B cell (primary cell): ENCODE data around the gene LCN15.

Experiments used
- EZH2 ChIP-seq: IDR thresholded peaks from 2 replicates; pipeline ENCODE4 v1.6.1; 2012; ENCODE audit warnings: borderline replicate concordance, low read depth, mild to moderate bottlenecking, moderate library complexity, low read length; ENCODE audit not compliant: insufficient read depth, poor library complexity, severe bottlenecking
- TF ChIP-seq, protein P1 (sequence below): fragments of 200-600 bp; IDR thresholded peaks from one replicate; pipeline ENCODE4 v1.8.0; 2022; ENCODE audit warnings: antibody characterized with exemption, mild to moderate bottlenecking

DNA sequence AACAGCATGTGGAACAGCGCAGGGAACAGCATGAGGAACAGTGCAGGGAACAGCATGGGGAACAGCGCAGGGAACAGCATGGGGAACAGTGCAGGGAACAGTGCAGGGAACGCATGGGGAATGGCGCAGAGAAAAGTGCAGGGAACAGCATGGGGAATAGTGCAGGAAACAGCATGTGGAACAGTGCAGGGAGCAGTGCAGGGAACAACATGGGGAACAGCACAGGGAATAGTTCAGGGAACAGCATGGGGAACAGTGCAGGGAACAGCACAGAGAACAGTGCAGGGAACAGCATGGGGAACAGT, 8.2 kb downstream of the LCN15 start:
- TF ChIP-seq, protein P1, sequence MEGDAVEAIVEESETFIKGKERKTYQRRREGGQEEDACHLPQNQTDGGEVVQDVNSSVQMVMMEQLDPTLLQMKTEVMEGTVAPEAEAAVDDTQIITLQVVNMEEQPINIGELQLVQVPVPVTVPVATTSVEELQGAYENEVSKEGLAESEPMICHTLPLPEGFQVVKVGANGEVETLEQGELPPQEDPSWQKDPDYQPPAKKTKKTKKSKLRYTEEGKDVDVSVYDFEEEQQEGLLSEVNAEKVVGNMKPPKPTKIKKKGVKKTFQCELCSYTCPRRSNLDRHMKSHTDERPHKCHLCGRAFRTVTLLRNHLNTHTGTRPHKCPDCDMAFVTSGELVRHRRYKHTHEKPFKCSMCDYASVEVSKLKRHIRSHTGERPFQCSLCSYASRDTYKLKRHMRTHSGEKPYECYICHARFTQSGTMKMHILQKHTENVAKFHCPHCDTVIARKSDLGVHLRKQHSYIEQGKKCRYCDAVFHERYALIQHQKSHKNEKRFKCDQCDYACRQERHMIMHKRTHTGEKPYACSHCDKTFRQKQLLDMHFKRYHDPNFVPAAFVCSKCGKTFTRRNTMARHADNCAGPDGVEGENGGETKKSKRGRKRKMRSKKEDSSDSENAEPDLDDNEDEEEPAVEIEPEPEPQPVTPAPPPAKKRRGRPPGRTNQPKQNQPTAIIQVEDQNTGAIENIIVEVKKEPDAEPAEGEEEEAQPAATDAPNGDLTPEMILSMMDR, result no peak
- TF ChIP-seq EZH2, result no peak
